Fibroblast of the aortic adventitia (primary cell): ENCODE measurements around the gene ATF5. TPM values are rescaled to one million over a fixed set of nuclear protein-coding genes. Genes with fewer than 3 reads are reported as not detected.

ENCODE experiments used
- DNase-seq: peaks from one replicate; pipeline ENCODE4 v3.0.0-alpha.2; 2010; ENCODE audit warnings: low read depth
- H3K4me3 ChIP-seq: 2 replicates; pipeline ENCODE4 v1.5.1; 2011; ENCODE audit warnings: low read depth, mild to moderate bottlenecking, control low read depth, low read length, moderate library complexity
- CTCF ChIP-seq: IDR thresholded peaks from 2 replicates; pipeline ENCODE4 v1.5.1; 2011; ENCODE audit warnings: mild to moderate bottlenecking, low read length, control low read depth, inconsistent platforms; ENCODE audit not compliant: insufficient read depth
- total RNA-seq: library from RNA; depleted of rRNA; stranded (reverse); fragments of >200 nt; gene quantifications from 2 replicates; pipeline ENCODE4 v1.2.3, GENCODE V29; 2012; ENCODE audit warnings: low replicate concordance

Gene ATF5
- total RNA-seq, 1 donor, result 81.5 TPM

- H3K4me3 ChIP-seq, result no peak overlapping the region
- TF ChIP-seq CTCF, result no peak
- no peak for DNase-seq
These were observed 45.9 kb upstream of the ATF5 start for GRCh38 chr19:49883094-49883493.

GRCh38 chr19:49884109-49884508 lies 44.9 kb upstream of the ATF5 start:
- no peak overlapping the region for H3K4me3 ChIP-seq
- no peak for DNase-seq
- TF ChIP-seq CTCF, result no peak

- no peak for TF ChIP-seq CTCF
- no peak for DNase-seq
- no peak overlapping the region for H3K4me3 ChIP-seq
These were observed 44.2 kb upstream of the ATF5 start for GRCh38 chr19:49884760-49885159.

GRCh38 chr19:49887037-49887664 lies 41.9 kb upstream of the ATF5 start:
- no peak for TF ChIP-seq CTCF
- no peak overlapping the region for H3K4me3 ChIP-seq
- no peak for DNase-seq

GRCh38 chr19:49887665-49888509 lies 41.1 kb upstream of the ATF5 start:
- DNase-seq, result no peak
- H3K4me3 ChIP-seq, result no peak overlapping the region
- TF ChIP-seq CTCF, result no peak

GRCh38 chr19:49888510-49888824 lies 40.5 kb upstream of the ATF5 start:
- TF ChIP-seq CTCF, result no peak
- H3K4me3 ChIP-seq, result no peak overlapping the region
- no peak for DNase-seq
